Transverse colon (tissue), 4 donors: ENCODE measurements around the gene NDUFAF2. TPM values are rescaled to one million over a fixed set of nuclear protein-coding genes. Genes with fewer than 3 reads are reported as not detected.

ENCODE experiments used
- DNase-seq: peaks from one replicate; pipeline ENCODE4 v3.0.0-alpha.2; 2019
- H3K27ac ChIP-seq, 4 donors: fragments of 200-600 bp; sonication (generic); 2 replicates each; pipeline ENCODE4 v1.5.1; 2016 to 2018; ENCODE audit warnings: inconsistent platforms in 4 of 4
- H3K27me3 ChIP-seq: fragments of 200-600 bp; sonication (generic); 2 replicates; pipeline ENCODE4 v1.5.1; 2017; ENCODE audit warnings: inconsistent platforms
- H3K36me3 ChIP-seq, 4 donors: fragments of 200-600 bp; sonication (generic); 2 replicates each; pipeline ENCODE4 v1.5.1; 2017 to 2019; ENCODE audit warnings: inconsistent platforms in 4 of 4
- H3K4me1 ChIP-seq, 4 donors: fragments of 200-600 bp; sonication (generic); 2 replicates each; pipeline ENCODE4 v1.5.1; 2017 to 2020; ENCODE audit warnings: inconsistent platforms in 4 of 4
- H3K4me3 ChIP-seq, 4 donors: fragments of 200-600 bp; sonication (generic); 1 replicate in 1 of 4; 2 replicates in 3 of 4; pipeline versions ENCODE4 v1.5.1 to v1.6.1; 2017 to 2019; ENCODE audit warnings: inconsistent platforms in 4 of 4
- H3K9me3 ChIP-seq, 2 donors: fragments of 200-600 bp; sonication (generic); 2 replicates each; pipeline ENCODE4 v1.5.1; 2017 to 2019; ENCODE audit warnings: inconsistent platforms in 2 of 2
- CTCF ChIP-seq, 5 experiments: fragments of 200-600 bp in 3 of 5; fragments of 450-650 bp in 2 of 5; sonication (generic) in 3 of 5; IDR thresholded peaks; 1 replicate in 2 of 5; 2 replicates in 3 of 5; pipeline ENCODE4 v1.5.1; 2016 to 2017; ENCODE audit warnings: antibody characterized with exemption in 5 of 5, inconsistent platforms in 3 of 5, mild to moderate bottlenecking in 2 of 5, moderate library complexity in 1 of 5
- EP300 ChIP-seq: sonication (generic); formaldehyde crosslinking; IDR thresholded peaks from one replicate; pipeline ENCODE4 v1.6.1; 2017; ENCODE audit warnings: antibody characterized with exemption, low read depth
- POLR2A ChIP-seq: fragments of 450-650 bp; IDR thresholded peaks from one replicate; pipeline ENCODE4 v1.6.1; 2016; ENCODE audit warnings: antibody characterized with exemption, mild to moderate bottlenecking, moderate library complexity
- POLR2AphosphoS5 ChIP-seq, 3 donors: sonication (generic); formaldehyde crosslinking; IDR thresholded peaks; one replicate each; pipeline ENCODE4 v1.6.1; 2016; ENCODE audit warnings: antibody characterized with exemption in 3 of 3
- WGBS, 2 donors: methylation state at CpG; one replicate each; pipeline ENCODE4 v1.1.5; 2018; ENCODE audit warnings: low coverage in 1 of 2; 5-methylcytosine and 5-hydroxymethylcytosine counted together
- in situ Hi-C, 4 donors: fragments of 200-750 bp; cut with MboI; loops; one replicate each; pipeline versions ENCODE4 v1.15.0 to v1.15.1; 2017; ENCODE audit warnings: low sequenced_read_pairs in 3 of 4, low pct_ligation_motif_present in 1 of 4, low pct_unique_long_range_greater_than_20kb in 1 of 4
- intact Hi-C: fragments of 100-400 bp; cut with DNase I; formaldehyde crosslinking; loops from one replicate; pipeline ENCODE4 v1.15.1; 2023; ENCODE audit warnings: low total_unique reads
- total RNA-seq, 4 donors: library from RNA; depleted of rRNA; stranded (reverse); fragments of >200 nt; gene quantifications; one replicate each; pipeline ENCODE4 v1.1.0, GENCODE V29; 2016

The NDUFAF2 gene
- total RNA-seq, 4 donors from 2014 or later, result 8.2 to 26.5 (median 10.5) TPM

GRCh38 chr5:61168951-61169350 is 223.9 kb downstream of the NDUFAF2 start:
- H3K27ac ChIP-seq, result no peak overlapping the region
- in situ Hi-C loops, result loop anchor here in 3 of 4 donors (10.0 to 25.0 kb wide), 3 partner anchors 156 to 493 kb away; partner anchors contain the start of gene ZSWIM6 (in 1 of the 3)
- 92 to 94% methylated on average over 8 of the region's 8 CpGs for WGBS, 2 donors
- no peaks in the 10 kb centered on the region for H3K9me3 ChIP-seq
- H3K4me3 ChIP-seq, result no peak overlapping the region
- no peaks in the 10 kb centered on the region for H3K27me3 ChIP-seq
- no peaks in the 10 kb centered on the region for H3K36me3 ChIP-seq
- intact Hi-C loops, result loop anchor here (10.0 kb wide), 1 partner anchor 486 kb away; no protein-coding TSS in a partner anchor
- peaks cover 0 to 3% (median 0%) of the 10 kb centered on the region in 4 donors for H3K4me1 ChIP-seq
- no peak for TF ChIP-seq EP300
- DNase-seq, result no peak

- Histone ChIP-seq H3K9me3 (no peaks in the 10 kb centered on the region), H3K27ac (no peak overlapping the region), H3K36me3 (no peaks in the 10 kb centered on the region), H3K4me3 (no peak overlapping the region), H3K4me1 (peaks cover 0 to 3% (median 0%) of the 10 kb centered on the region in 4 donors), H3K27me3 (no peaks in the 10 kb centered on the region)
- 93 to 100% methylated on average over 1 of the region's 1 CpG for WGBS, 2 donors
- no peak for TF ChIP-seq POLR2AphosphoS5 (IDR thresholded peaks at IDR 0.05)
- no peak for TF ChIP-seq CTCF (IDR thresholded peaks at IDR 0.05)
- TF ChIP-seq POLR2A, result no peak
- TF ChIP-seq EP300, result no peak
- DNase-seq, result no peak
- intact Hi-C loops (no loop called here), in situ Hi-C loops (loop anchor here in 2 of 4 donors (25.0 kb wide), 2 partner anchors 166 to 491 kb away; partner anchors contain the start of gene ZSWIM6 (in 1 of the 2))
Measured at GRCh38 chr5:61171479-61171878, 226.5 kb downstream of the NDUFAF2 start.

- peaks cover 0 to 4% (median 0%) of the 10 kb centered on the region in 4 donors for H3K4me1 ChIP-seq
- H3K9me3 ChIP-seq, result no peaks in the 10 kb centered on the region
- no peak overlapping the region for H3K27ac ChIP-seq
- TF ChIP-seq POLR2A (no peak), POLR2AphosphoS5 (IDR thresholded peaks at IDR 0.05) (no peak), CTCF (IDR thresholded peaks at IDR 0.05) (no peak)
- H3K27me3 ChIP-seq, result no peaks in the 10 kb centered on the region
- in situ Hi-C loops (no loop called here), intact Hi-C loops (no loop called here)
- H3K4me3 ChIP-seq, result no peak overlapping the region
- DNase-seq, result no peak
- no peaks in the 10 kb centered on the region for H3K36me3 ChIP-seq
- WGBS, 2 donors, result 98% methylated on average over 3 of the region's 3 CpGs; no CpG with 5 or more reads in 1 of the 2 donors
Measured at GRCh38 chr5:61176631-61177030, 231.6 kb downstream of the NDUFAF2 start.

GRCh38 chr5:61177070-61177469 is 232.1 kb downstream of the NDUFAF2 start:
- 90 to 92% methylated on average over 3 of the region's 3 CpGs for WGBS, 2 donors
- in situ Hi-C loops, result no loop called here
- Histone ChIP-seq H3K4me1 (peaks cover 0 to 4% (median 0%) of the 10 kb centered on the region in 4 donors), H3K27ac (no peak overlapping the region), H3K27me3 (no peaks in the 10 kb centered on the region), H3K36me3 (no peaks in the 10 kb centered on the region), H3K9me3 (no peaks in the 10 kb centered on the region), H3K4me3 (no peak overlapping the region)
- intact Hi-C loops, result no loop called here
- DNase-seq, result no peak
- TF ChIP-seq EP300 (no peak), POLR2AphosphoS5 (IDR thresholded peaks at IDR 0.05) (no peak), CTCF (IDR thresholded peaks at IDR 0.05) (no peak), POLR2A (no peak)

GRCh38 chr5:61177716-61178115 is 232.7 kb downstream of the NDUFAF2 start:
- intact Hi-C loops (no loop called here), in situ Hi-C loops (no loop called here)
- Histone ChIP-seq H3K4me1 (peaks cover 0 to 4% (median 0%) of the 10 kb centered on the region in 4 donors), H3K9me3 (no peaks in the 10 kb centered on the region), H3K27me3 (no peaks in the 10 kb centered on the region), H3K27ac (no peak overlapping the region), H3K36me3 (no peaks in the 10 kb centered on the region), H3K4me3 (no peak overlapping the region)
- DNase-seq, result no peak
- 74 to 83% methylated on average over 7 of the region's 7 CpGs for WGBS, 2 donors
- no peak for TF ChIP-seq POLR2AphosphoS5 (IDR thresholded peaks at IDR 0.05)
